ENCODE data around the gene RNF121. TPM values are rescaled to one million over a fixed set of nuclear protein-coding genes. Genes with fewer than 3 reads are reported as not detected.

Gene RNF121
- total and polyA plus RNA-seq, 2 donors = 22.5 to 31.8 TPM

DNA sequence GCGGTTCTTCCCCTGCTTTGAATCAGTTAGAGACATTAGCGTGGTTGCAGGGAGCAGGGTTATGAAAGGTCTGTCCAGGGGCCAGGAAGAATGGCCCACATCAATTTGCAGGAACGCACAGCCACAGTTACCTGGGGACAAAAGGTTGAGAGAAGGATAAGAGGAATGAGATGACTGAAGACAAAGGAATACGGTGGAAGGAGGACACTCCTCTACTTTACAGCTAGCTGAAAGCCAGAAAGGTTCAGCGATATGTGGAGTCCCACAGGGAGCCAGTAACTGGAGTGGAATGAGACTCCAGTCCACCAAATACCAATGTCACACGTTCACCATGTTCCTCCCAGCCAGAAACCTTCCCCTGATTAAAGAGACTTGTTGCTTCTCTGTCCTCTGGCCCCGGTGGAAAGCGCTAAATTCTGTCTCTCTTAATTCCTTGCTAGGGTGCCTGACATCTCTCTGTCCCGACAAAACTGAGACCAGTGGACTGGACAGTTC, 11.2 kb upstream of the RNF121 start:
- DNase-seq (ENCODE audit: extremely low spot score) = no peak
- Histone ChIP-seq H3K4me3 (ENCODE audit: low read depth, low read length) (no peak overlapping the region), H3K36me3 (ENCODE audit: insufficient read depth) (peaks cover 5% of the 10 kb centered on the region), H3K4me1 (ENCODE audit: insufficient read depth) (no peaks in the 10 kb centered on the region), H3K27ac (ENCODE audit: low read depth) (no peak overlapping the region)
- WGBS = 91% methylated on average over 9 of the region's 9 CpGs

GRCh38 chr11:71927820-71928736, 768 bp upstream of the RNF121 start, which contains the start of gene XNDC1N:
Gene XNDC1N (minus strand): TSS chr11:71928594. CDS start chr11:71923353, 5,241 bp downstream.
- Histone ChIP-seq H3K4me3 (ENCODE audit: low read depth, low read length) (peak within 1 kb of the TSS; percentile 66), H3K27ac (ENCODE audit: low read depth) (peak within 1 kb of the TSS; percentile 84), H3K4me1 (ENCODE audit: insufficient read depth) (peaks cover 3% of the 10 kb centered on the region), H3K36me3 (ENCODE audit: insufficient read depth) (no peaks in the 10 kb centered on the region)
- peak; percentile 92 for DNase-seq (ENCODE audit: extremely low spot score)
- WGBS = under 1% methylated on average over 40 of the region's 40 CpGs

GRCh38 chr11:71929491-71929890, 645 bp downstream of the RNF121 start:
- Histone ChIP-seq H3K4me1 (ENCODE audit: insufficient read depth) (peaks cover 3% of the 10 kb centered on the region), H3K36me3 (ENCODE audit: insufficient read depth) (no peaks in the 10 kb centered on the region), H3K4me3 (ENCODE audit: low read depth, low read length) (peak overlapping the region; percentile 66), H3K27ac (ENCODE audit: low read depth) (no peak overlapping the region)
- no peak for DNase-seq (ENCODE audit: extremely low spot score)
- 4% methylated on average over 6 of the region's 6 CpGs for WGBS

GRCh38 chr11:71930556-71931244, 1.9 kb downstream of the RNF121 start:
- peaks cover 3% of the 10 kb centered on the region for H3K4me1 ChIP-seq (ENCODE audit: insufficient read depth)
- H3K4me3 ChIP-seq (ENCODE audit: low read depth, low read length) = no peak overlapping the region
- no peaks in the 10 kb centered on the region for H3K36me3 ChIP-seq (ENCODE audit: insufficient read depth)
- no peak overlapping the region for H3K27ac ChIP-seq (ENCODE audit: low read depth)
- WGBS = 73% methylated on average over 11 of the region's 11 CpGs
- no peak for DNase-seq (ENCODE audit: extremely low spot score)

GRCh38 chr11:71931245-71931602, 2.4 kb downstream of the RNF121 start:
- H3K36me3 ChIP-seq (ENCODE audit: insufficient read depth) = no peaks in the 10 kb centered on the region
- WGBS = 57% methylated on average over 2 of the region's 2 CpGs
- no peak overlapping the region for H3K4me3 ChIP-seq (ENCODE audit: low read depth, low read length)
- peaks cover 3% of the 10 kb centered on the region for H3K4me1 ChIP-seq (ENCODE audit: insufficient read depth)
- no peak for DNase-seq (ENCODE audit: extremely low spot score)
- no peak overlapping the region for H3K27ac ChIP-seq (ENCODE audit: low read depth)

DNA sequence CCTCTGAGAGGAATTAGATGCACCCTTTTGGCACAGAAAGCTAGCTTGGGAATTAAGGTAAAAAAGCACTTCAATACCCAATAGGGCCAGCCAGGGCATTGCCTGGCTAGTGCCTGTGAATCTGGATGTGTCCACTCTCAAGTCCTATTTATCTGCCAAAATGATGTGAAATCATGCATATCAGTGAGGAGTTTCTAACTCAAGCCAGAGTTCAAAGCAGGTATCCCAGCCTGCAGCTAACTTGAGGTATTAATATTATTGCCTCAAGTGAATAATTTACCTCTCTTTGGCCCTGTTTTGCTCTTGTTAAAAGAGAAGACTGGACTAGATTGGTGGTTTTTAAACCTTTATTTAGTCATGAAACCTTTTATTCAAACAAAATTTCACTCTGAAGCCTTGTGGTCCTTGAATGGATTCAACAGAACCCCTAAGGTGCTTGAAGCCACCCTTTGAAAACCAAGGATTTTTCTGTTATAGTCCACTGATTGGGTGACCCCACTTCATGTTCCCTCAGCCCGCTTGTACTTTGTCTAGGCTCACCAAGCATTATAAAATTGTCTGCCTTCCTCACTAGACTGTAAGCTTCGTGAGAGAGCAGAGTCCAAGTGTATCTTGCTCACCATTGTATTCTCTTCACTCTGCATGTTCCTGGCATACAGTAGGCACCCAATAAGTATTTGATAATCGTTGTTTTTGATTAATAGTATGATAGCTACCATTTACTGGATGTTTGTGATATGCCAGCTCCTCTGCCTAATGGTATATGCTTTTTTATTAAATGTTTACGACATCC, 4.5 kb downstream of the RNF121 start:
- H3K4me3 ChIP-seq (ENCODE audit: low read depth, low read length) = no peak overlapping the region
- 90% methylated on average over 4 of the region's 4 CpGs for WGBS
- H3K27ac ChIP-seq (ENCODE audit: low read depth) = no peak overlapping the region
- H3K36me3 ChIP-seq (ENCODE audit: insufficient read depth) = no peaks in the 10 kb centered on the region
- H3K4me1 ChIP-seq (ENCODE audit: insufficient read depth) = peaks cover 3% of the 10 kb centered on the region
- no peak for DNase-seq (ENCODE audit: extremely low spot score)

GRCh38 chr11:71934213-71934612, 5.4 kb downstream of the RNF121 start:
- peaks cover 3% of the 10 kb centered on the region for H3K4me1 ChIP-seq (ENCODE audit: insufficient read depth)
- DNase-seq (ENCODE audit: extremely low spot score) = no peak
- H3K4me3 ChIP-seq (ENCODE audit: low read depth, low read length) = no peak overlapping the region
- H3K36me3 ChIP-seq (ENCODE audit: insufficient read depth) = no peaks in the 10 kb centered on the region
- no peak overlapping the region for H3K27ac ChIP-seq (ENCODE audit: low read depth)
- WGBS = 63% methylated on average over 2 of the region's 2 CpGs

GRCh38 chr11:71935338-71935925, 6.6 kb downstream of the RNF121 start:
- no peak overlapping the region for H3K4me3 ChIP-seq (ENCODE audit: low read depth, low read length)
- H3K27ac ChIP-seq (ENCODE audit: low read depth) = no peak overlapping the region
- H3K36me3 ChIP-seq (ENCODE audit: insufficient read depth) = no peaks in the 10 kb centered on the region
- H3K4me1 ChIP-seq (ENCODE audit: insufficient read depth) = peaks cover 2% of the 10 kb centered on the region
- 86% methylated on average over 4 of the region's 4 CpGs for WGBS
- DNase-seq (ENCODE audit: extremely low spot score) = no peak

DNA sequence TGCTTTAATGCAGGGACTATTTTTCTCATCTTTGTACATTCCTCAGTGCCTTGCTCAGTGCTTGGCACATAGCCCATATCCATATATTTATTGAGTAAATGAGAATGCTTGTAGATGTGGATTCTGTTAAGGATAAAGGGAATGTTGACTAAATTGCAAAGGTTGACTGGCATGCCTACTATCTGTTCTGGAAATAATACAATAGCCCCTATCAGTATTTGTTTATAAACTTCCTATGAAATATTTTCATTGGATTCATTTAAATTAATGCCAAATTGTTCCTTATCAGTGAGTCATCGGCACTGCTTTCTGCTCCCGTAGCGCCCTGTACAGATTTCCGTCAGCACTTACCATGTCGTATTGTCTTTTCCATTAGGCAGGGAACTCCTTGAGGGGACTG, 8.0 kb downstream of the RNF121 start:
- Histone ChIP-seq H3K4me1 (ENCODE audit: insufficient read depth) (peaks cover 2% of the 10 kb centered on the region), H3K27ac (ENCODE audit: low read depth) (no peak overlapping the region), H3K4me3 (ENCODE audit: low read depth, low read length) (no peak overlapping the region), H3K36me3 (ENCODE audit: insufficient read depth) (no peaks in the 10 kb centered on the region)
- 29% methylated on average over 5 of the region's 5 CpGs for WGBS
- no peak for DNase-seq (ENCODE audit: extremely low spot score)

- no peak overlapping the region for H3K4me3 ChIP-seq (ENCODE audit: low read depth, low read length)
- no peak for DNase-seq (ENCODE audit: extremely low spot score)
- WGBS = 77% methylated on average over 1 of the region's 1 CpG
- no peak overlapping the region for H3K27ac ChIP-seq (ENCODE audit: low read depth)
- peaks cover 2% of the 10 kb centered on the region for H3K4me1 ChIP-seq (ENCODE audit: insufficient read depth)
- H3K36me3 ChIP-seq (ENCODE audit: insufficient read depth) = no peaks in the 10 kb centered on the region
These were observed 9.0 kb downstream of the RNF121 start for GRCh38 chr11:71937826-71938225.

DNA sequence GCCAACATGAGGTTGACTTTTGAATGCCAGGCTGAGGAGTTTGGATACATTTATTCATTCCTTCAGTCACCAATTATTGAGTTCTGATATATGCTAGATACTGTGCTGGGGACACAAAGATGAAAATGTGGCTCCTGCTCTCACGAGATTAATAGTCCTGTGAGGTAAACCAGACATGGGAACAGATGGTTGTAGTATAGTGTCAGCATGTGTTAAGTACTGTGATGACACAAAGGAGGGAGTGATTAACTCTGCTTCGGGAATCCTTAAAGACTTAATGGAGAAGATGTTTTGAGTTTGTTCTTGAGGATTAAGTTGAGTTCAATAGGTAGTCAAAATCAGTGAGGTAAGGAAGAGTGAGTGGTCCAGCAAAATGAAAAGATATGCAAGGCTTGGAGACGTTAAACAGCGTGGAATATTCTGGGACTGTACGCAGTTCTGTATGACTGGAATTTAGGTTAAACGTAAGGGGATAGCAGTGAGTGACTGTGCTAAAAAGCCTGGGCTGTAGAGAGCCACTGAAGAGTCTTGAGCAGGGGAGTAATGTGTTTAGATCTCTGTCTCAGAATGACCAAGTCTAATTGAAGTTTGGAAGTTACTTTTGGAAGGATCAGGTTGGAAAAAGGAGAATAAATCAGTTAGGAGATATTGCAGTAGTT, 11.8 kb downstream of the RNF121 start:
- Histone ChIP-seq H3K4me3 (ENCODE audit: low read depth, low read length) (no peak overlapping the region), H3K4me1 (ENCODE audit: insufficient read depth) (peaks cover 2% of the 10 kb centered on the region), H3K27ac (ENCODE audit: low read depth) (no peak overlapping the region), H3K36me3 (ENCODE audit: insufficient read depth) (no peaks in the 10 kb centered on the region)
- WGBS = 76% methylated on average over 6 of the region's 6 CpGs
- no peak for DNase-seq (ENCODE audit: extremely low spot score)

DNA sequence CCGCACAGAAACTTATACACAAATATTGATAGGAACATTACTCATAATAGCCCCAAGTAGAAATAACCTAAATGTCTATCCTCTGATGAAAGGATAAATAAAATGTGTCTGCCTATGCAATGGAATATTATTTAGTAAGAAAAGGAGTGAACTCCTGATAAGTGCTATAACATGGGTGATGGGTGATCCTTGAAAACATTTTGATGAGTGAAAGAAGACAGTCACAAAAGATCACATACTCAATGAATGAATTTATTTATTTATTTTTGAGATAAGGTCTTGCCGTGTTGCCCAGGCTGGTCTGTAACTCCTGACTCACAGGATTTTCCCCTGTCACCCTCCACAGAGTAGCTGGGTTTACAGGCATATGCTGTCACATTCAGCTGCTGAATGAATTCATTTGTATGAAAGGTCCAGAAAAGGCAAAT, 17.3 kb downstream of the RNF121 start:
- DNase-seq (ENCODE audit: extremely low spot score) = no peak
- no peaks in the 10 kb centered on the region for H3K36me3 ChIP-seq (ENCODE audit: insufficient read depth)
- WGBS = 54% methylated on average over 2 of the region's 2 CpGs
- H3K4me1 ChIP-seq (ENCODE audit: insufficient read depth) = no peaks in the 10 kb centered on the region
- H3K27ac ChIP-seq (ENCODE audit: low read depth) = no peak overlapping the region
- H3K4me3 ChIP-seq (ENCODE audit: low read depth, low read length) = no peak overlapping the region
